HG02623 (cell line): Measurements from ENCODE around the gene MCF2L.

ENCODE experiments used
- ATAC-seq: cut with Tn5 transposase; IDR thresholded peaks from one replicate; pipeline ENCODE4 v1.9.1; 2021; ENCODE audit warnings: moderate library complexity; ENCODE audit not compliant: unreplicated experiment

MCF2L gene

GRCh38 chr13:112963641-112964040, 5.4 kb upstream of the MCF2L start:
- no peak for ATAC-seq

GRCh38 chr13:112964971-112965492, 4.0 kb upstream of the MCF2L start:
- no peak for ATAC-seq

- no peak for ATAC-seq
These were observed 3.4 kb upstream of the MCF2L start for GRCh38 chr13:112965573-112966115.

- ATAC-seq, result no peak
These were observed 2.2 kb upstream of the MCF2L start for GRCh38 chr13:112966776-112967175.

GRCh38 chr13:112967686-112968379, 1.2 kb upstream of the MCF2L start:
- ATAC-seq, result no peak

GRCh38 chr13:112968380-112968909, 569 bp upstream of the MCF2L start:
- no peak for ATAC-seq

- ATAC-seq, result no peak
These were observed 801 bp downstream of the MCF2L start for GRCh38 chr13:112969692-112970338.

- no peak for ATAC-seq
These were observed 1.7 kb downstream of the MCF2L start for GRCh38 chr13:112970552-112971287.

GRCh38 chr13:112971288-112971643, 2.3 kb downstream of the MCF2L start:
- ATAC-seq, result no peak

- ATAC-seq, result no peak
These were observed 3.2 kb downstream of the MCF2L start for GRCh38 chr13:112972258-112972657.

GRCh38 chr13:112972867-112973576, 4.0 kb downstream of the MCF2L start:
- ATAC-seq, result no peak

GRCh38 chr13:112973577-112973951, 4.5 kb downstream of the MCF2L start:
- ATAC-seq, result no peak

- no peak for ATAC-seq
These were observed 5.1 kb downstream of the MCF2L start for GRCh38 chr13:112974125-112974524.

GRCh38 chr13:112974671-112975070, 5.7 kb downstream of the MCF2L start:
- ATAC-seq, result no peak

GRCh38 chr13:112975401-112975939, 6.5 kb downstream of the MCF2L start:
- ATAC-seq, result no peak

GRCh38 chr13:112976526-112976925, 7.5 kb downstream of the MCF2L start:
- ATAC-seq, result no peak

- ATAC-seq, result no peak
These were observed 8.1 kb downstream of the MCF2L start for GRCh38 chr13:112977091-112977490.

GRCh38 chr13:112977525-112977924, 8.5 kb downstream of the MCF2L start:
- no peak for ATAC-seq

GRCh38 chr13:112978561-112979405, 9.8 kb downstream of the MCF2L start:
- ATAC-seq, result no peak
